ENCODE data around the gene GCHFR.

GRCh38 chr15:40808861-40809450, 45.1 kb downstream of the GCHFR start:
- TF ChIP-seq CTCF (IDR thresholded peaks at IDR 0.05; ENCODE audit: extremely low read depth in 1 of 2, insufficient read depth in 1 of 2, low read depth in 1 of 2, low read length in 2 of 2) (no peak), MAX (IDR thresholded peaks at IDR 0.05; ENCODE audit: insufficient read depth, insufficient read length) (no peak), POLR2A (IDR thresholded peaks at IDR 0.05; ENCODE audit: low read depth, low read length) (no peak), POLR2AphosphoS5 (IDR thresholded peaks at IDR 0.05; ENCODE audit: insufficient read depth, low read depth, low read length) (no peak), FOS (IDR thresholded peaks at IDR 0.05; ENCODE audit: borderline replicate concordance, insufficient read depth, low read length) (no peak), EZH2 (IDR thresholded peaks at IDR 0.05; ENCODE audit: borderline replicate concordance, low read depth, low read length, severe bottlenecking) (no peak), MYC (IDR thresholded peaks at IDR 0.05; ENCODE audit: low read depth, low read length) (no peak)
